Urinary bladder (tissue), 4 donors: ENCODE results near the gene EXD2. TPM values are rescaled to one million over a fixed set of nuclear protein-coding genes. Genes with fewer than 3 reads are reported as not detected.
"Not testable (repeated sequence)": the region's sequence is repeated elsewhere in the genome, so short reads cannot be mapped to it uniquely, and the experiment has no call there.

Experiments used
- DNase-seq: peaks from one replicate; pipeline ENCODE4 v3.0.0-alpha.2; 2015; ENCODE audit errors: extremely low spot score
- H3K27ac ChIP-seq: one replicate; pipeline ENCODE4 v1.5.1; 2013; ENCODE audit warnings: low read depth, mild to moderate bottlenecking, moderate library complexity
- H3K36me3 ChIP-seq: one replicate; pipeline ENCODE4 v1.6.1; 2013; ENCODE audit warnings: mild to moderate bottlenecking, moderate library complexity; ENCODE audit not compliant: insufficient read depth
- H3K4me1 ChIP-seq: one replicate; pipeline ENCODE4 v1.6.1; 2013; ENCODE audit warnings: mild to moderate bottlenecking, moderate library complexity; ENCODE audit not compliant: insufficient read depth
- H3K4me3 ChIP-seq: one replicate; pipeline ENCODE4 v1.5.1; 2013; ENCODE audit warnings: low read depth, low read length
- WGBS: extraction: QIAGEN DNeasy Blood & Tissue Kit; methylation state at CpG from one replicate; pipeline ENCODE4 v1.1.7; 2013; 5-methylcytosine and 5-hydroxymethylcytosine counted together
- polyA plus RNA-seq: library from polyadenylated mRNA; stranded (reverse); fragments of 200-250 nt; gene quantifications from one replicate; pipeline ENCODE4 v1.2.3, GENCODE V29; 2013
- total RNA-seq: library from RNA; depleted of rRNA; stranded (reverse); fragments of >200 nt; gene quantifications from one replicate; pipeline ENCODE4 v1.2.3, GENCODE V29; 2014
- donor health status: healthy with polysubstance abuse.
- donor health status: healthy.

Gene EXD2
- total and polyA plus RNA-seq, 2 donors: 17.1 to 18.6 TPM

DNA sequence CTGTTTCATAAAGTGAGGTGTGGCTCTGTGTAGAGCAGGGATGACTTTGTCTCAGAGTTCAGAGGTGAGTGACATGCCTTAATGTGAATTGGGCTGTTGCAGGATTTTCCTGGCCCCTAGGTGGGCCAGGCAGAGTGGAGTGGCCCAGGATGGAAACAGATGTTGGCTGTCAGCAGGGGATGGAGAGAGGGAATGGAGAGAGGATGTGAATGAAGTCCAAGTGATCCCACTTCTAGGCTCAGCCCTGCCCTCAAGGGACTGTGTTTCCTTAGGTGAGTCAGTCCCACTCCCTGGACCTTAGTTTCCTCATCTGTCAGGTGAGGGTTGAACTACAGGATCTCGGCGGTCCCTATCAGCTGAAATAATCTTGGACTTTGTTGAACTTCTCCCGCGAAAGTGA, 76.2 kb downstream of the EXD2 start:
- DNase-seq: no peak
- H3K27ac ChIP-seq: no peak overlapping the region
- no peaks in the 10 kb centered on the region for H3K36me3 ChIP-seq
- 86% methylated on average over 4 of the region's 4 CpGs for WGBS
- H3K4me1 ChIP-seq: no peaks in the 10 kb centered on the region
- no peak overlapping the region for H3K4me3 ChIP-seq

DNA sequence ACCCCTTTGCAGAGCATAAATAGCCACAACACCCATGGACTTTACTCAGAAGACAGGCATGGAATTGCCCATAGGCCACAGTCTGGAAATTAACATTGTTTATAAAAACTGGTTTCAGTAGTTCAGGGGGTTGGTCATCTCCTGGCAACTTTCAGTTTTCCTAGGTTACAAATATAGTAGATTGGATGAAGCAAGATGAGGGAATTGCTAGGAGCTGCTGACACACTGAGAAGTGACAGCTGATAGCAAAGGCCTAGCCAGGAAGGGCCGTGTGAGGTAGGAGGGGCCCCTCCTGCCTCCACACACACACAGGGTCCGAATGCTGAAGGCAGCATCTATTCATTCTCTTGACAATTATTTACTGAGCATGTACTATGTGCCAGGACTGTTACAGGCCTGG, 76.9 kb downstream of the EXD2 start:
- WGBS: 52% methylated on average over 2 of the region's 2 CpGs
- H3K4me1 ChIP-seq: no peaks in the 10 kb centered on the region
- no peak overlapping the region for H3K4me3 ChIP-seq
- H3K36me3 ChIP-seq: no peaks in the 10 kb centered on the region
- DNase-seq: no peak
- no peak overlapping the region for H3K27ac ChIP-seq

DNA sequence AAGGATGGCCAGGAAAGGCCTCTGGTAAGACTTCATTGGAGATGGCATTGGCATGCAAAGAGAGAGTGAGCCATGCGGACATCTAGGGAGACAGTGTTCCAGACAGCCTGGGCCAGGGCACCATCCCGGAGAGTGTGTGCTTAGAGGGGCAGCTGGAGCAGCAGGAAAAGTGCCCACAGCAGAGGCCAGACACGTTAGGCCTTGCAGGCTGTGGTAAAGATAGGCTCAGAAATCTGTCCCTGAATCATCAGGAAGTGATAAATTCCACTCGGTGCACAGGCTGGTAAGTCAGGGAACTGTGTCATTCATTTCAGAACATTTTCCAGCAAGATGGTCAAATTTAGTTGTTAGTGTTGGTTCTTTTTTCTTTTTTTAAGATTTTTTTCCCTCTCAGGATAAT, 77.5 kb downstream of the EXD2 start:
- no peaks in the 10 kb centered on the region for H3K4me1 ChIP-seq
- no peak overlapping the region for H3K27ac ChIP-seq
- DNase-seq: no peak
- 69% methylated on average over 4 of the region's 4 CpGs for WGBS
- no peak overlapping the region for H3K4me3 ChIP-seq
- no peaks in the 10 kb centered on the region for H3K36me3 ChIP-seq

DNA sequence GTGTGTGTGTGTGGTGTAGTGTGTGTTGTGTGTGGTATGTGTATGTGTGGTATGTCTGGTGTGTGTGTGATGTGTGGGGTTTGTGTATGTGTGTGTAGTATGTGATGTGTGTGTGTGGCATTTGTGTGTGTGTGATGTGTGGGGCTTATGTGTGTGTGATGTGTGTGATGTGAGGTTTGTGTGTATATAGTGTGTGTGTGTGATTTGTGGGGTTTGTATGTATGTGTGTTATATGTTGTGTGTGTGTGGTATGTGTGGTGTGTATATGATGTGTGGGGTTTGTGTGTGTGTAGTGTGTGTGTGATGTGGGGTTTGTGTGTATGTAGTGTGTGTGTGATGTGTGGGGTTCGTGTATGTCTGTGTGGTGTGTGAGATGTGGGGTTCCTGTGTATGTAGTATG, 78.1 kb downstream of the EXD2 start:
- Histone ChIP-seq H3K4me3 (no peak overlapping the region), H3K27ac (no peak overlapping the region), H3K4me1 (no peaks in the 10 kb centered on the region), H3K36me3 (no peaks in the 10 kb centered on the region)
- DNase-seq: no peak
- 85% methylated on average over 1 of the region's 1 CpG for WGBS

DNA sequence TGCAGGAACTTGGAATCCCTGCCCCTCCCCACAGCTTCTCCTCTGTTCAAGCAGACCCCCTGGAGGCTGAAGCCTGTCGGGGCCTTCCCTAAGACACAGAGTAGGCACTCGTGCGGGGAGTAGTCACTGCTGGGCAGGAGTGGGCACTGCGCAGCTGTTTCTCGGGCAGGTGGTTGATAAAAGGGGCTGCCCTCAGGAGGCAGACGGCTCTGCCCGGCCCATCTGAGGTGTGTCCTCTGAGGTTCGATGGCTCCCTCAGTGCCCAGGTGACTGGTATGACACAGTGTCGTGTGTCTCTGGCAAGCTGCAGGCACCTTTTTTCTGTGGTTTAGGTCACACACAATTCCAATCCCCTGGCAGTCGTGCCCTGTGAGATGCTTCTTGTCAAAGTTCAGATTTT, 78.8 kb downstream of the EXD2 start:
- DNase-seq: no peak
- H3K27ac ChIP-seq: no peak overlapping the region
- 89% methylated on average over 10 of the region's 10 CpGs for WGBS
- H3K36me3 ChIP-seq: no peaks in the 10 kb centered on the region
- H3K4me3 ChIP-seq: no peak overlapping the region
- H3K4me1 ChIP-seq: no peaks in the 10 kb centered on the region

- no peak for DNase-seq
- Histone ChIP-seq H3K4me1 (no peaks in the 10 kb centered on the region), H3K4me3 (no peak overlapping the region), H3K36me3 (no peaks in the 10 kb centered on the region), H3K27ac (no peak overlapping the region)
- 87% methylated on average over 21 of the region's 21 CpGs for WGBS
These were observed 79.8 kb downstream of the EXD2 start for GRCh38 chr14:69270795-69271708.

DNA sequence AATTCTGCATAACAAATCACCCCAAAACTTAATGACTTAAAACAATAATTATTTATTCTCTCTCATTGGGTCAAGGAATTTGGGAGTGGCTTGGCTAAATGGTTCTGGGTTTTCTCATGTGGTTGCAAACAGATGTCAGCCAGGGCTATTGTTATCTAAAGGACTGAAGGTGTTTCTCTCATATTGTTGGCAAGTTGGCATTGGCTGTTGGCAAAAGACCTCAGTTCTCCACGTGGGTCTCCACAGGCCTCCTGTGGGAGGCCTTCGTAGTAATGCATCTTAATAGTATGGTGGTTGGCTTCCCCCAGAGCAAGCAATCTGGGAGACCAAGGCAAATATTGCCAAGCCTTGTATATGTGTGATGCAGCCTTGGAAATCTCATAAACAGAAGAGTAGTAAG, 83.0 kb downstream of the EXD2 start:
- WGBS: 33% methylated on average over 2 of the region's 2 CpGs
- H3K36me3 ChIP-seq: no peaks in the 10 kb centered on the region
- no peaks in the 10 kb centered on the region for H3K4me1 ChIP-seq
- H3K4me3 ChIP-seq: no peak overlapping the region
- no peak for DNase-seq
- no peak overlapping the region for H3K27ac ChIP-seq

DNA sequence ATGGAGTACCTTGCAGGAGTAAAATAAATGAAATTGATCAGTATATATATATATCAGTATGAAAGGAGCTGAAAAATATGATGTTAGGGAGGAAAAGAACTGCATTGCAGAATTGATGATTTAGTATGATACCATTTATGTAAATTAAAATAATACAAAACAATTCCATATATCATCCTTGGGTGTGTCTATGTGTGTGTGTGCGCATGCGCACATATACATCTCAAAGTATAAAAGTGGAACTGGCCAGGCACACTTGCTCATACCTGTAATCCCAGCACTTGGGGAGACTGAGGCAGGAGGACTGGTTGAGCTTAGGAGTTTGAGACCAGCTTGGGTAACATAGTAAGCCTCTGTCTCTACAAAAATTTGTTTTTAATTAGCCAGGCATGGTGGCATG, 84.0 kb downstream of the EXD2 start:
- WGBS: over 99% methylated on average over 2 of the region's 2 CpGs
- DNase-seq: no peak
- Histone ChIP-seq H3K4me1 (no peaks in the 10 kb centered on the region), H3K4me3 (no peak overlapping the region), H3K27ac (no peak overlapping the region), H3K36me3 (no peaks in the 10 kb centered on the region)

- not testable (repeated sequence) for H3K4me1 ChIP-seq, H3K36me3 ChIP-seq, H3K4me3 ChIP-seq, DNase-seq, H3K27ac ChIP-seq
- WGBS: 100% methylated on average over 2 of the region's 3 CpGs
These were observed 86.1 kb downstream of the EXD2 start for GRCh38 chr14:69277356-69277755.

DNA sequence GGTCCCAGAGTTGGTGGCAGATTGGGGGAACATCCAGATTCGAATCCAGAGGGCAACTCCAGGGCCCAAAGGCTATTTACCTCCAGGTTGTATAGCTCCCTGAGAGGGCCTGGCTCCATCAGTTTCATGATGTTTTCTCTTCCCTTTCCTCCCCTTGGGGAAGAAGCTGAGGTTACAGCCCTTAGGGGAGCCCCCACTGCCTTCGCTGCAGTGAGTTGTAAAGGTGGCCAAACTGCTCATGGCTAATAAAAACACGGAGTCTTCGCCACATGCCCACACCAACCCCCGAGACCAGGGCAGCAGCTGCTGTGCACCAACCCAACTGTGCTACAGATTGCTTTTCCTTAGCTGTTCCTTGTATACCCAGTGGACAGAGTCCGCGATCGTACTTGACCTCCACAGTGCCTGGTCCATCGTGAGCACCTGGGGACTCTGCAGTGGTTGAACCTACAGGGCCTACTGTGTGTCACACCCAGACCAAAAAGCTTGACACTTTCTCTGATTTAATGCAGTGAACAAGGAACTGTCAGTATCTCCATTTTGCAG, 89.5 kb downstream of the EXD2 start:
- H3K4me1 ChIP-seq: no peaks in the 10 kb centered on the region
- H3K4me3 ChIP-seq: no peak overlapping the region
- no peaks in the 10 kb centered on the region for H3K36me3 ChIP-seq
- WGBS: 88% methylated on average over 9 of the region's 9 CpGs
- no peak for DNase-seq
- H3K27ac ChIP-seq: no peak overlapping the region

DNA sequence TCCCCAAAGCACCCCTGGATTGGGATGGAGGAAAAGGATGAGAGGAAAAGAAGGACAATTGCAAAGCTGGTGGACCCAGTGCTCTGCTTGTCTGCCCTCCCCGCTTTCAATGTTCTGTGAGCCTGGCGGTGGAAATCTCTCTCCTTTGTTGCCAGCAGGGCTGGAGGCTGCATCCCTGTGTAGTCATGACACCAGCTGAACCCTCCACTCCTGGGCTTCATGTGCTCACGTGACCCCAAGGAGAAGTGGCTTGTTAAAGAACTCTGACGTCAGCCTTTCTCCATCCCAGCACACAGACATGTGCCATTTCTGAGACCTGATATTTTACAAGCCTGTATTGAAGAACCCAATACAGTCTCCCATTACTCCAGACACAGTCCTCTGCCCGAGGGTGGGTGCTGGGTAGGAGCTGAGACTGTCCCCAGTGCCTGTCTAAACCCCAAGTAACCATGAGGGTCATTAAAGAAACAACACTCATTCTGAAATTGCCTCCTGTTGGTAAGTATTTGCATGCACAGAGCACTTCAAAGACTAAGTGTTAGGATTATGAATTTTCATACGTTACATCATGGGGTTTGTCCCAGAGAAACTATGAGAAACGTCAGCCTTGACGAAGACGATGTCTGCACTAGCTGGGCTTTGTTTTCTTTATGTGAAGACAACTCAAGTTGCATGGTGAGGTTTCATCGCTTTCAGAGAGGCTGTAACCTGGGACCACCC, 90.3 kb downstream of the EXD2 start:
- H3K36me3 ChIP-seq: no peaks in the 10 kb centered on the region
- DNase-seq: no peak
- H3K27ac ChIP-seq: no peak overlapping the region
- H3K4me1 ChIP-seq: no peaks in the 10 kb centered on the region
- 78% methylated on average over 10 of the region's 10 CpGs for WGBS
- H3K4me3 ChIP-seq: no peak overlapping the region

GRCh38 chr14:69282448-69282847, 91.2 kb downstream of the EXD2 start:
- H3K4me1 ChIP-seq: no peaks in the 10 kb centered on the region
- 97% methylated on average over 6 of the region's 6 CpGs for WGBS
- DNase-seq: no peak
- no peak overlapping the region for H3K4me3 ChIP-seq
- H3K27ac ChIP-seq: no peak overlapping the region
- no peaks in the 10 kb centered on the region for H3K36me3 ChIP-seq

GRCh38 chr14:69284170-69284569, 92.9 kb downstream of the EXD2 start:
- no peak for DNase-seq
- H3K36me3 ChIP-seq: no peaks in the 10 kb centered on the region
- H3K27ac ChIP-seq: no peak overlapping the region
- H3K4me1 ChIP-seq: no peaks in the 10 kb centered on the region
- no peak overlapping the region for H3K4me3 ChIP-seq
- 85% methylated on average over 9 of the region's 9 CpGs for WGBS
